HCT116 (cell line): ENCODE measurements around the gene CPSF4L. TPM values are rescaled to one million over a fixed set of nuclear protein-coding genes. Genes with fewer than 3 reads are reported as not detected.

ENCODE experiments used
- ATAC-seq: fragments of 200-7000 bp; cut with Tn5 transposase; 2 replicates; pipeline ENCODE4 v1.9.1; 2020; ENCODE audit warnings: mild to moderate bottlenecking, moderate library complexity
- BruUV-seq: library from RNA; stranded (reverse); fragments of 400-500 nt; replicated peaks from 2 replicates; lab custom pipeline; 2021; lab: Mats Ljungman, UMichigan
- CTCF ChIA-PET: fragments of 300-600 bp; sonication (Branson Sonifier 250); formaldehyde crosslinking; loops from one replicate; lab custom pipeline; 2021; ENCODE audit warnings: antibody characterized with exemption; lab: Charles Lee
- POLR2A ChIA-PET: fragments of 300-600, 350-600 bp; sonication (Branson Sonifier 250); formaldehyde crosslinking; loops from one replicate; lab custom pipeline; 2021; ENCODE audit warnings: antibody characterized with exemption; lab: Charles Lee
- RAD21 ChIA-PET, 2 experiments: fragments of 300-600 bp; sonication (Branson Sonifier 250); formaldehyde crosslinking; loops; one replicate each; lab custom pipeline; 2023; ENCODE audit warnings: low total read pairs in 2 of 2; ENCODE audit not compliant: uncharacterized antibody in 2 of 2, unreplicated experiment in 2 of 2, low non-redundant PET in 1 of 2; lab: Charles Lee
- DNase-seq: peaks from one replicate; pipeline ENCODE4 v3.0.0-alpha.2; 2010; ENCODE audit warnings: low read depth, low spot score
- H2AFZ ChIP-seq: fragments of 200-600 bp; shearing (Covaris generic), sonication (generic); 2 replicates; pipeline ENCODE4 v1.6.1; 2017; ENCODE audit warnings: low read depth, mixed run types, mixed read lengths, antibody characterized with exemption, low read length; ENCODE audit not compliant: poor library complexity, severe bottlenecking
- H3K27ac ChIP-seq: 2 replicates; pipeline ENCODE4 v1.5.1; 2012; ENCODE audit warnings: low read depth, low read length
- H3K27me3 ChIP-seq: fragments of 200-600 bp; sonication (generic); 2 replicates; pipeline ENCODE4 v1.6.1; 2016; ENCODE audit warnings: mixed run types, low read length, mixed read lengths; ENCODE audit not compliant: insufficient read depth
- H3K36me3 ChIP-seq, 2 experiments: fragments of 200-500 bp in 1 of 2; fragments of 200-600 bp in 1 of 2; sonication (Bioruptor generic) in 1 of 2; sonication (generic) in 1 of 2; 2 replicates each; pipeline versions ENCODE4 v1.5.1 to v1.6.1; 2014 to 2016; ENCODE audit warnings: low read length in 2 of 2, inconsistent platforms in 1 of 2, mixed read lengths in 1 of 2, mixed run types in 1 of 2; ENCODE audit not compliant: insufficient read depth in 2 of 2, control insufficient read depth in 1 of 2
- H3K4me1 ChIP-seq, 2 experiments: fragments of 200-600 bp in 1 of 2; sonication (generic) in 1 of 2; 2 replicates each; pipeline versions ENCODE4 v1.5.1 to v1.6.1; 2012 to 2017; ENCODE audit warnings: low read length in 2 of 2, inconsistent platforms in 1 of 2, mild to moderate bottlenecking in 1 of 2, mixed read lengths in 1 of 2, mixed run types in 1 of 2, moderate library complexity in 1 of 2; ENCODE audit not compliant: insufficient read depth in 2 of 2, control insufficient read depth in 1 of 2
- H3K4me2 ChIP-seq: fragments of 200-600 bp; sonication (generic); 2 replicates; pipeline ENCODE4 v1.6.1; 2017; ENCODE audit warnings: mixed run types, low read length, mixed read lengths
- H3K4me3 ChIP-seq, 2 experiments: fragments of 200-600 bp in 1 of 2; sonication (generic) in 1 of 2; replicated peaks in 1 of 2; 2 replicates each; pipeline ENCODE4 v1.5.1; 2011 to 2016; ENCODE audit warnings: low read length in 2 of 2, control low read depth in 1 of 2, low read depth in 1 of 2, mild to moderate bottlenecking in 1 of 2, mixed read lengths in 1 of 2, mixed run types in 1 of 2
- H3K79me2 ChIP-seq: fragments of 200-600 bp; sonication (generic); 2 replicates; pipeline ENCODE4 v1.6.1; 2017; ENCODE audit warnings: mild to moderate bottlenecking, mixed run types, low read length, moderate library complexity, mixed read lengths; ENCODE audit not compliant: insufficient read depth
- H3K9ac ChIP-seq: fragments of 200-600 bp; sonication (generic); 2 replicates; pipeline ENCODE4 v1.6.1; 2016; ENCODE audit warnings: low read length, mixed read lengths
- H3K9me2 ChIP-seq: fragments of 200-600 bp; sonication (generic), shearing (Covaris generic); 2 replicates; pipeline ENCODE4 v1.6.1; 2017; ENCODE audit warnings: mixed run types, mild to moderate bottlenecking, moderate library complexity; ENCODE audit not compliant: insufficient read depth
- H3K9me3 ChIP-seq, 2 experiments: fragments of 200-500 bp in 1 of 2; fragments of 200-600 bp in 1 of 2; sonication (Bioruptor generic) in 1 of 2; sonication (generic) in 1 of 2; 2 replicates each; pipeline ENCODE4 v1.6.1; 2014 to 2017; ENCODE audit warnings: low read length in 2 of 2, mixed read lengths in 2 of 2, inconsistent platforms in 1 of 2, low read depth in 1 of 2, mild to moderate bottlenecking in 1 of 2, mixed run types in 1 of 2, moderate library complexity in 1 of 2; ENCODE audit not compliant: control insufficient read depth in 1 of 2, insufficient read depth in 1 of 2
- H4K20me1 ChIP-seq: fragments of 200-600 bp; sonication (generic), shearing (Covaris generic); 2 replicates; pipeline ENCODE4 v1.6.1; 2017; ENCODE audit warnings: mixed run types, mild to moderate bottlenecking, moderate library complexity; ENCODE audit not compliant: insufficient read depth
- CBX3 ChIP-seq: IDR thresholded peaks from 2 replicates; pipeline ENCODE4 v1.6.1; 2012; ENCODE audit warnings: low read depth
- FOSL1 ChIP-seq: IDR thresholded peaks from 2 replicates; pipeline ENCODE4 v1.6.1; 2012; ENCODE audit warnings: low read depth
- POLR2A ChIP-seq: IDR thresholded peaks from 2 replicates; pipeline ENCODE4 v1.7.0; 2011; ENCODE audit warnings: borderline replicate concordance; ENCODE audit not compliant: insufficient read depth, insufficient read length; ENCODE audit errors: extremely low read depth
- POLR2AphosphoS5 ChIP-seq: IDR thresholded peaks from 2 replicates; pipeline ENCODE4 v1.6.1; 2011; ENCODE audit warnings: mild to moderate bottlenecking, low read depth, low read length, moderate library complexity
- SP1 ChIP-seq: IDR thresholded peaks from 2 replicates; pipeline ENCODE4 v1.6.1; 2012; ENCODE audit warnings: low read depth
- TCF7L2 ChIP-seq: IDR thresholded peaks from 2 replicates; pipeline ENCODE4 v1.7.0; 2011; ENCODE audit warnings: borderline replicate concordance, inconsistent platforms; ENCODE audit not compliant: insufficient read depth, insufficient read length; ENCODE audit errors: extremely low read depth
- YY1 ChIP-seq: IDR thresholded peaks from 2 replicates; pipeline ENCODE4 v1.6.1; 2011; ENCODE audit warnings: low read length, low read depth, moderate library complexity, mild to moderate bottlenecking; ENCODE audit not compliant: insufficient replicate concordance; ENCODE audit errors: extremely low read depth
- ZBTB33 ChIP-seq: IDR thresholded peaks from 2 replicates; pipeline ENCODE4 v1.6.1; 2011; ENCODE audit warnings: mild to moderate bottlenecking, low read length, moderate library complexity; ENCODE audit not compliant: insufficient replicate concordance; ENCODE audit errors: extremely low read depth
- ZNF274 ChIP-seq: fragments of 200-500 bp; sonication (Bioruptor generic); IDR thresholded peaks from 2 replicates; pipeline ENCODE4 v1.6.1; 2014; ENCODE audit warnings: mild to moderate bottlenecking, low read depth, low read length, inconsistent platforms
- intact Hi-C: fragments of 100-400 bp; cut with micrococcal nuclease; formaldehyde crosslinking; loops from 2 replicates; pipeline ENCODE4 v1.10.0; 2022
- total RNA-seq: library from RNA; stranded (reverse); gene quantifications from one replicate; pipeline ENCODE4 v1.2.1, GENCODE V29; 2021; ENCODE audit not compliant: unreplicated experiment
- TF ChIP-seq, protein P1 (sequence below): IDR thresholded peaks from 2 replicates; pipeline ENCODE4 v1.6.1; 2012; ENCODE audit warnings: low read depth

Gene CPSF4L
- total RNA-seq, 1 experiment from 2014 or later: not detected

- TF ChIP-seq, protein P1, sequence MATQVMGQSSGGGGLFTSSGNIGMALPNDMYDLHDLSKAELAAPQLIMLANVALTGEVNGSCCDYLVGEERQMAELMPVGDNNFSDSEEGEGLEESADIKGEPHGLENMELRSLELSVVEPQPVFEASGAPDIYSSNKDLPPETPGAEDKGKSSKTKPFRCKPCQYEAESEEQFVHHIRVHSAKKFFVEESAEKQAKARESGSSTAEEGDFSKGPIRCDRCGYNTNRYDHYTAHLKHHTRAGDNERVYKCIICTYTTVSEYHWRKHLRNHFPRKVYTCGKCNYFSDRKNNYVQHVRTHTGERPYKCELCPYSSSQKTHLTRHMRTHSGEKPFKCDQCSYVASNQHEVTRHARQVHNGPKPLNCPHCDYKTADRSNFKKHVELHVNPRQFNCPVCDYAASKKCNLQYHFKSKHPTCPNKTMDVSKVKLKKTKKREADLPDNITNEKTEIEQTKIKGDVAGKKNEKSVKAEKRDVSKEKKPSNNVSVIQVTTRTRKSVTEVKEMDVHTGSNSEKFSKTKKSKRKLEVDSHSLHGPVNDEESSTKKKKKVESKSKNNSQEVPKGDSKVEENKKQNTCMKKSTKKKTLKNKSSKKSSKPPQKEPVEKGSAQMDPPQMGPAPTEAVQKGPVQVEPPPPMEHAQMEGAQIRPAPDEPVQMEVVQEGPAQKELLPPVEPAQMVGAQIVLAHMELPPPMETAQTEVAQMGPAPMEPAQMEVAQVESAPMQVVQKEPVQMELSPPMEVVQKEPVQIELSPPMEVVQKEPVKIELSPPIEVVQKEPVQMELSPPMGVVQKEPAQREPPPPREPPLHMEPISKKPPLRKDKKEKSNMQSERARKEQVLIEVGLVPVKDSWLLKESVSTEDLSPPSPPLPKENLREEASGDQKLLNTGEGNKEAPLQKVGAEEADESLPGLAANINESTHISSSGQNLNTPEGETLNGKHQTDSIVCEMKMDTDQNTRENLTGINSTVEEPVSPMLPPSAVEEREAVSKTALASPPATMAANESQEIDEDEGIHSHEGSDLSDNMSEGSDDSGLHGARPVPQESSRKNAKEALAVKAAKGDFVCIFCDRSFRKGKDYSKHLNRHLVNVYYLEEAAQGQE: no peak
- TF ChIP-seq TCF7L2: no peak
Observed at GRCh38 chr17:73251871-73252270, 9.8 kb downstream of the CPSF4L start (continued).

- H3K27ac ChIP-seq: no peak overlapping the region
- RAD21 ChIA-PET: no interaction called here
- TF ChIP-seq YY1: no peak
- no peak for TF ChIP-seq SP1
- no peak for TF ChIP-seq ZNF274
- no peak for TF ChIP-seq FOSL1
- no peak for TF ChIP-seq CBX3
- no peak for TF ChIP-seq POLR2AphosphoS5
- no peak for TF ChIP-seq POLR2A
- TF ChIP-seq ZBTB33: no peak
Observed at GRCh38 chr17:73250851-73251640, 10.6 kb downstream of the CPSF4L start.

More at GRCh38 chr17:73250851-73251640, 10.6 kb downstream of the CPSF4L start:
- H3K4me2 ChIP-seq: no peak overlapping the region
- H3K4me1 ChIP-seq: no peaks in the 10 kb centered on the region
- intact Hi-C loops: loop anchor here (10.0 kb wide), 2 partner anchors 534 to 924 kb away; no protein-coding TSS in a partner anchor
- no peaks in the 10 kb centered on the region for H3K9me2 ChIP-seq
- H3K79me2 ChIP-seq: no peaks in the 10 kb centered on the region
- no peaks in the 10 kb centered on the region for H4K20me1 ChIP-seq
- no peak overlapping the region for H2AFZ ChIP-seq
- no TSS peak for BruUV-seq
- H3K36me3 ChIP-seq: peaks cover 2 to 6% of the 10 kb centered on the region in 2 experiments; a peak in 2 of 4 replicates
- no peak for ATAC-seq
- H3K27me3 ChIP-seq: no peaks in the 10 kb centered on the region
- no peak for DNase-seq
- CTCF ChIA-PET: interaction anchor here (1.0 to 1.7 kb wide), 3 partner anchors 119 to 526 kb away, joined by 3 to 9 read pairs (median 7); no protein-coding TSS in a partner anchor
- H3K9me3 ChIP-seq: no peaks in the 10 kb centered on the region
- POLR2A ChIA-PET: interaction anchor here (0.6 kb wide), 1 partner anchor 15 kb away, joined by 3 read pairs; no protein-coding TSS in a partner anchor
- no peak overlapping the region for H3K4me3 ChIP-seq
- H3K9ac ChIP-seq: no peak overlapping the region
